HepG2 (cell line): ENCODE results near the gene FAM20A. TPM values are rescaled to one million over a fixed set of nuclear protein-coding genes. Genes with fewer than 3 reads are reported as not detected.

Experiments used
- BCL6 ChIP-seq: IDR thresholded peaks from 2 replicates; pipeline ENCODE4 v1.6.1; 2016; ENCODE audit warnings: missing genetic modification reagents, missing compliant biosample characterization
- CBX1 ChIP-seq: IDR thresholded peaks from one replicate; pipeline ENCODE4 v1.6.1; 2016; ENCODE audit warnings: antibody characterized with exemption, low read depth
- GATAD2A ChIP-seq: IDR thresholded peaks from 2 replicates; pipeline ENCODE4 v1.6.1; 2016
- GLI4 ChIP-seq: sonication (generic); formaldehyde crosslinking; IDR thresholded peaks from 2 replicates; pipeline ENCODE4 v1.5.1; 2020; ENCODE audit warnings: missing genetic modification reagents, mild to moderate bottlenecking, moderate library complexity, borderline replicate concordance
- JUND ChIP-seq: sonication (generic); formaldehyde crosslinking; IDR thresholded peaks from 2 replicates; pipeline ENCODE4 v1.8.0; 2022; ENCODE audit warnings: mild to moderate bottlenecking, missing genetic modification reagents
- NCOA1 ChIP-seq: sonication (generic); formaldehyde crosslinking; IDR thresholded peaks from 2 replicates; pipeline ENCODE4 v1.9.0; 2021; ENCODE audit warnings: missing genetic modification reagents
- NFKBIZ ChIP-seq: IDR thresholded peaks from 2 replicates; pipeline ENCODE4 v1.6.1; 2018; ENCODE audit warnings: missing genetic modification reagents, missing compliant biosample characterization
- PCBP2 ChIP-seq: fragments of 200-400 bp; formaldehyde crosslinking; optimal IDR thresholded peaks from 2 replicates; pipeline ENCODE3; 2018; ENCODE audit warnings: low read length, low read depth; ENCODE audit not compliant: poor library complexity, severe bottlenecking
- SIN3B ChIP-seq: fragments of 150-350 bp; IDR thresholded peaks from 2 replicates; pipeline ENCODE4 v1.6.1; 2014; ENCODE audit warnings: low read length
- SP2 ChIP-seq: sonication (generic); formaldehyde crosslinking; IDR thresholded peaks from 2 replicates; pipeline ENCODE4 v1.5.1; 2020; ENCODE audit warnings: mild to moderate bottlenecking, missing genetic modification reagents
- ZFP62 ChIP-seq: sonication (generic); formaldehyde crosslinking; IDR thresholded peaks from 2 replicates; pipeline ENCODE4 v1.4.0; 2020; ENCODE audit warnings: missing genetic modification reagents
- ZNF567 ChIP-seq: sonication (generic); formaldehyde crosslinking; IDR thresholded peaks from 2 replicates; pipeline ENCODE4 v1.8.1; 2023; ENCODE audit warnings: mild to moderate bottlenecking, missing genetic modification reagents, borderline replicate concordance
- ZNF674 ChIP-seq: sonication (generic); formaldehyde crosslinking; IDR thresholded peaks from 2 replicates; pipeline ENCODE4 v1.5.0; 2020; ENCODE audit warnings: low read depth, mild to moderate bottlenecking, missing genetic modification reagents
- polyA plus RNA-seq, 8 experiments: library from polyadenylated mRNA; depleted of rRNA in 3 of 8; stranded (reverse) in 7 of 8; unstranded in 1 of 8; fragments of >200 nt; fragmentation: Illumina TruSeq in 4 of 8; extraction: Trizol in 4 of 8; gene quantifications; 2 replicates each; pipeline versions ENCODE4 v1.2.1 to v1.2.3, GENCODE V29; 2011 to 2016; ENCODE audit warnings: low read depth in 4 of 8, missing spikeins in 1 of 8, mixed read lengths in 1 of 8; ENCODE audit not compliant: insufficient read depth in 1 of 8
- total RNA-seq, 5 experiments: library from RNA; depleted of rRNA; stranded (reverse); fragments of >200 nt; fragmentation: Illumina TruSeq; extraction: Trizol; gene quantifications; 2 replicates each; pipeline ENCODE4 v1.2.3, GENCODE V29; 2016; ENCODE audit warnings: low read depth in 1 of 5
- TF ChIP-seq, protein P1 (sequence below): sonication (generic); formaldehyde crosslinking; conservative IDR thresholded peaks from 2 replicates; pipeline ENCODE4 v1.4.0; 2020; ENCODE audit warnings: missing genetic modification reagents
- TF ChIP-seq, protein P2 (sequence below): sonication (generic); formaldehyde crosslinking; IDR thresholded peaks from 2 replicates; pipeline ENCODE4 v1.5.1; 2020; ENCODE audit warnings: missing genetic modification reagents, mild to moderate bottlenecking, borderline replicate concordance
- TF ChIP-seq, protein P3 (sequence below): sonication (generic); formaldehyde crosslinking; IDR thresholded peaks from 2 replicates; pipeline ENCODE4 v1.5.1; 2020; ENCODE audit warnings: mild to moderate bottlenecking, moderate library complexity, missing genetic modification reagents
- TF ChIP-seq, protein P4 (sequence below): IDR thresholded peaks from 2 replicates; pipeline ENCODE4 v1.4.0; 2020; ENCODE audit warnings: mild to moderate bottlenecking, missing genetic modification reagents
- TF ChIP-seq, protein P5 (sequence below): sonication (generic); formaldehyde crosslinking; IDR thresholded peaks from 2 replicates; pipeline ENCODE4 v1.5.0; 2020; ENCODE audit warnings: mild to moderate bottlenecking, missing genetic modification reagents
- TF ChIP-seq, protein P6 (sequence below): IDR thresholded peaks from 2 replicates; pipeline ENCODE4 v1.6.1; 2016; ENCODE audit warnings: missing biosample characterization, missing genetic modification reagents, low read depth

Gene FAM20A
- total and polyA plus RNA-seq, 2 of the 13 experiments (the other 11 are each of a cell fraction or from before 2014, with no cell fraction given): 9.3 to 20.7 TPM

DNA sequence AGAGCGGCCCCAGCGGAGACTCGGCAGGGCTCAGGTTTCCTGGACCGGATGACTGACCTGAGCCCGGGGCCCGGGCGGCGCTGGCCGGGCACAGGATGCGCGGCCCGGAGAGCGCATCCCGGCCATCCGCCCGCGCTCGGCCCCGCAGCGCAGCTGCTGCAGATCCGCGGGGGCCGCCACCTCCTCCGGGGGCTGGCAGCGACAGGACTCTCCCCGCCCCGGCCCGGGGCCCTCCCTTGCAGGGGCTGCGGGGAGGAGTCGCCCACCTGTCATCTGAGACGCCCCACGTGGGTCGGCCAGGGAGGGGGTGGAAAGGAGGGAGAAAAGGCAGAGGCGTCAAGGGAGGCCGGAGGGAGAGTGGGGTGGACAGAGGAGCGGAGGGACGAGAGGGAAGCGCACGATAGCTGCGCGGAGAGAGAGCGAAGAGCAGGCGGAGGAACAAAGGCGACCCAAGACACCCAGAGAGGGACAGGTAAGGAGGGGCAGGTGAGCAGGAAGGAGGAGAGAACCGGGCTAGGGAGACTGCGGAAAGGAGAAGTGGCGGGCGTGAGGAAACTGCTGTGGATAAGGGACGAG, 89.4 kb downstream of the FAM20A start (continued):
- TF ChIP-seq, protein P1, sequence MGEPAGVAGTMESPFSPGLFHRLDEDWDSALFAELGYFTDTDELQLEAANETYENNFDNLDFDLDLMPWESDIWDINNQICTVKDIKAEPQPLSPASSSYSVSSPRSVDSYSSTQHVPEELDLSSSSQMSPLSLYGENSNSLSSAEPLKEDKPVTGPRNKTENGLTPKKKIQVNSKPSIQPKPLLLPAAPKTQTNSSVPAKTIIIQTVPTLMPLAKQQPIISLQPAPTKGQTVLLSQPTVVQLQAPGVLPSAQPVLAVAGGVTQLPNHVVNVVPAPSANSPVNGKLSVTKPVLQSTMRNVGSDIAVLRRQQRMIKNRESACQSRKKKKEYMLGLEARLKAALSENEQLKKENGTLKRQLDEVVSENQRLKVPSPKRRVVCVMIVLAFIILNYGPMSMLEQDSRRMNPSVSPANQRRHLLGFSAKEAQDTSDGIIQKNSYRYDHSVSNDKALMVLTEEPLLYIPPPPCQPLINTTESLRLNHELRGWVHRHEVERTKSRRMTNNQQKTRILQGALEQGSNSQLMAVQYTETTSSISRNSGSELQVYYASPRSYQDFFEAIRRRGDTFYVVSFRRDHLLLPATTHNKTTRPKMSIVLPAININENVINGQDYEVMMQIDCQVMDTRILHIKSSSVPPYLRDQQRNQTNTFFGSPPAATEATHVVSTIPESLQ (CRISPR knock-in tag): no peak
- no peak for TF ChIP-seq NFKBIZ (CRISPR knock-in tag)
- no peak for TF ChIP-seq ZFP62
- TF ChIP-seq NCOA1 (CRISPR knock-in tag): 0 out of 2 replicates have a peak, but pooled peaks have one; percentile 24
- TF ChIP-seq, protein P2, sequence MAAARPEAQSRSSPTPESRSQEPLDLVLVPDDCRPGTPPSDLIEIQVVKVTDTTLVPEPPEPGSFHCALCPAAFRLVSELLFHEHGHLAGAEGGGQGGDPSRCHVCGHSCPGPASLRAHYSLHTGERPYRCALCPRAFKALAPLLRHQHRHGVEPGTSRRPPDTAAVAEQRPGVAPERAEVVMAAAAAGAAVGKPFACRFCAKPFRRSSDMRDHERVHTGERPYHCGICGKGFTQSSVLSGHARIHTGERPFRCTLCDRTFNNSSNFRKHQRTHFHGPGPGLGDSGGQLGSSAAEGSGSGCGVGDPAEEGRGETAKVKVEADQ (CRISPR knock-in tag): no peak
- TF ChIP-seq BCL6 (CRISPR knock-in tag): 0 out of 2 replicates have a peak, but pooled peaks have one; percentile 30
- peak; percentile 80 for TF ChIP-seq ZNF567
- 0 out of 2 replicates have a peak, but pooled peaks have one; percentile 3 for TF ChIP-seq GLI4
- 0 out of 2 replicates have a peak, but pooled peaks have one; percentile 23 for TF ChIP-seq SIN3B
- peak; percentile 53 for TF ChIP-seq CBX1
- TF ChIP-seq, protein P3, sequence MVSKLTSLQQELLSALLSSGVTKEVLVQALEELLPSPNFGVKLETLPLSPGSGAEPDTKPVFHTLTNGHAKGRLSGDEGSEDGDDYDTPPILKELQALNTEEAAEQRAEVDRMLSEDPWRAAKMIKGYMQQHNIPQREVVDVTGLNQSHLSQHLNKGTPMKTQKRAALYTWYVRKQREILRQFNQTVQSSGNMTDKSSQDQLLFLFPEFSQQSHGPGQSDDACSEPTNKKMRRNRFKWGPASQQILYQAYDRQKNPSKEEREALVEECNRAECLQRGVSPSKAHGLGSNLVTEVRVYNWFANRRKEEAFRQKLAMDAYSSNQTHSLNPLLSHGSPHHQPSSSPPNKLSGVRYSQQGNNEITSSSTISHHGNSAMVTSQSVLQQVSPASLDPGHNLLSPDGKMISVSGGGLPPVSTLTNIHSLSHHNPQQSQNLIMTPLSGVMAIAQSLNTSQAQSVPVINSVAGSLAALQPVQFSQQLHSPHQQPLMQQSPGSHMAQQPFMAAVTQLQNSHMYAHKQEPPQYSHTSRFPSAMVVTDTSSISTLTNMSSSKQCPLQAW (CRISPR knock-in tag): peak; percentile 67; the same call in 1 of the 2 replicates
- TF ChIP-seq, protein P4, sequence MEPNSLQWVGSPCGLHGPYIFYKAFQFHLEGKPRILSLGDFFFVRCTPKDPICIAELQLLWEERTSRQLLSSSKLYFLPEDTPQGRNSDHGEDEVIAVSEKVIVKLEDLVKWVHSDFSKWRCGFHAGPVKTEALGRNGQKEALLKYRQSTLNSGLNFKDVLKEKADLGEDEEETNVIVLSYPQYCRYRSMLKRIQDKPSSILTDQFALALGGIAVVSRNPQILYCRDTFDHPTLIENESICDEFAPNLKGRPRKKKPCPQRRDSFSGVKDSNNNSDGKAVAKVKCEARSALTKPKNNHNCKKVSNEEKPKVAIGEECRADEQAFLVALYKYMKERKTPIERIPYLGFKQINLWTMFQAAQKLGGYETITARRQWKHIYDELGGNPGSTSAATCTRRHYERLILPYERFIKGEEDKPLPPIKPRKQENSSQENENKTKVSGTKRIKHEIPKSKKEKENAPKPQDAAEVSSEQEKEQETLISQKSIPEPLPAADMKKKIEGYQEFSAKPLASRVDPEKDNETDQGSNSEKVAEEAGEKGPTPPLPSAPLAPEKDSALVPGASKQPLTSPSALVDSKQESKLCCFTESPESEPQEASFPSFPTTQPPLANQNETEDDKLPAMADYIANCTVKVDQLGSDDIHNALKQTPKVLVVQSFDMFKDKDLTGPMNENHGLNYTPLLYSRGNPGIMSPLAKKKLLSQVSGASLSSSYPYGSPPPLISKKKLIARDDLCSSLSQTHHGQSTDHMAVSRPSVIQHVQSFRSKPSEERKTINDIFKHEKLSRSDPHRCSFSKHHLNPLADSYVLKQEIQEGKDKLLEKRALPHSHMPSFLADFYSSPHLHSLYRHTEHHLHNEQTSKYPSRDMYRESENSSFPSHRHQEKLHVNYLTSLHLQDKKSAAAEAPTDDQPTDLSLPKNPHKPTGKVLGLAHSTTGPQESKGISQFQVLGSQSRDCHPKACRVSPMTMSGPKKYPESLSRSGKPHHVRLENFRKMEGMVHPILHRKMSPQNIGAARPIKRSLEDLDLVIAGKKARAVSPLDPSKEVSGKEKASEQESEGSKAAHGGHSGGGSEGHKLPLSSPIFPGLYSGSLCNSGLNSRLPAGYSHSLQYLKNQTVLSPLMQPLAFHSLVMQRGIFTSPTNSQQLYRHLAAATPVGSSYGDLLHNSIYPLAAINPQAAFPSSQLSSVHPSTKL (CRISPR knock-in tag): peak; percentile 39; the same call in 1 of the 2 replicates
- peak; percentile 60 for TF ChIP-seq GATAD2A (CRISPR knock-in tag)
- TF ChIP-seq ZNF674 (CRISPR knock-in tag): peak; percentile 92
- TF ChIP-seq, protein P5, sequence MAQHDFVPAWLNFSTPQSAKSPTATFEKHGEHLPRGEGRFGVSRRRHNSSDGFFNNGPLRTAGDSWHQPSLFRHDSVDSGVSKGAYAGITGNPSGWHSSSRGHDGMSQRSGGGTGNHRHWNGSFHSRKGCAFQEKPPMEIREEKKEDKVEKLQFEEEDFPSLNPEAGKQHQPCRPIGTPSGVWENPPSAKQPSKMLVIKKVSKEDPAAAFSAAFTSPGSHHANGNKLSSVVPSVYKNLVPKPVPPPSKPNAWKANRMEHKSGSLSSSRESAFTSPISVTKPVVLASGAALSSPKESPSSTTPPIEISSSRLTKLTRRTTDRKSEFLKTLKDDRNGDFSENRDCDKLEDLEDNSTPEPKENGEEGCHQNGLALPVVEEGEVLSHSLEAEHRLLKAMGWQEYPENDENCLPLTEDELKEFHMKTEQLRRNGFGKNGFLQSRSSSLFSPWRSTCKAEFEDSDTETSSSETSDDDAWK (CRISPR knock-in tag): no peak
- TF ChIP-seq SP2 (CRISPR knock-in tag): no peak
- no peak for TF ChIP-seq PCBP2
- peak; percentile 45; the same call in 1 of the 2 replicates for TF ChIP-seq JUND (CRISPR knock-in tag)
- TF ChIP-seq, protein P6, sequence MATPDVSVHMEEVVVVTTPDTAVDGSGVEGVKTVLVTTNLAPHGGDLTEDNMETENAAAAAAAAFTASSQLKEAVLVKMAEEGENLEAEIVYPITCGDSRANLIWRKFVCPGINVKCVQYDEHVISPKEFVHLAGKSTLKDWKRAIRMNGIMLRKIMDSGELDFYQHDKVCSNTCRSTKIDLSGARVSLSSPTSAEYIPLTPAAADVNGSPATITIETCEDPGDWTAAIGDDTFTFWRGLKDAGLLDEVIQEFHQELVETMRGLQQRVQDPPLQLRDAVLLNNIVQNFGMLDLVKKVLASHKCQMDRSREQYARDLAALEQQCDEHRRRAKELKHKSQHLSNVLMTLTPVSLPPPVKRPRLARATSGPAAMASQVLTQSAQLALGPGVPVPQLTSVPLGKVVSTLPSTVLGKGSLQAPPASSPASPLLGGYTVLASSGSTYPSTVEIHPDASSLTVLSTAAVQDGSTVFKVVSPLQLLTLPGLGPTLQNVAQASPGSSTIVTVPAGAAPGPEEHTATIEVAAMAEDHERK (CRISPR knock-in tag): no peak
